ENCODE data around the gene BICD2. TPM values are rescaled to one million over a fixed set of nuclear protein-coding genes. Genes with fewer than 3 reads are reported as not detected.
A peak's percentile ranks its signal among the peaks of the same experiment; 100 is the strongest.

BICD2 gene
- total and polyA plus RNA-seq, 9 of the 15 experiments (the other 6 are each of a cell fraction or from before 2014, with no cell fraction given) = 3.6 to 23.4 (median 11.8) TPM

- TF ChIP-seq, protein P1, sequence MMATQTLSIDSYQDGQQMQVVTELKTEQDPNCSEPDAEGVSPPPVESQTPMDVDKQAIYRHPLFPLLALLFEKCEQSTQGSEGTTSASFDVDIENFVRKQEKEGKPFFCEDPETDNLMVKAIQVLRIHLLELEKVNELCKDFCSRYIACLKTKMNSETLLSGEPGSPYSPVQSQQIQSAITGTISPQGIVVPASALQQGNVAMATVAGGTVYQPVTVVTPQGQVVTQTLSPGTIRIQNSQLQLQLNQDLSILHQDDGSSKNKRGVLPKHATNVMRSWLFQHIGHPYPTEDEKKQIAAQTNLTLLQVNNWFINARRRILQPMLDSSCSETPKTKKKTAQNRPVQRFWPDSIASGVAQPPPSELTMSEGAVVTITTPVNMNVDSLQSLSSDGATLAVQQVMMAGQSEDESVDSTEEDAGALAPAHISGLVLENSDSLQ (IDR thresholded peaks at IDR 0.05) = peak; percentile 79
- no peak for TF ChIP-seq ZFP30 (CRISPR knock-in tag; IDR thresholded peaks at IDR 0.05; ENCODE audit: borderline replicate concordance)
- TF ChIP-seq POLR3A (IDR thresholded peaks at IDR 0.05; ENCODE audit: borderline replicate concordance, extremely low read depth, insufficient read depth, insufficient read length) = no peak
- TF ChIP-seq GTF2A2 (tag; IDR thresholded peaks at IDR 0.05) = peak; percentile 84; the same call in 1 of the 2 replicates
- peak; percentile 62 for TF ChIP-seq ZNF766 (CRISPR knock-in tag; conservative IDR thresholded peaks at IDR 0.05)
- TF ChIP-seq POLR2AphosphoS2 (IDR thresholded peaks at IDR 0.05; ENCODE audit: low read length) = 0 out of 2 replicates have a peak, but pooled peaks have one; percentile 26
- peak; percentile 92; the same call in 1 of the 2 replicates for TF ChIP-seq ETS1 (conservative IDR thresholded peaks at IDR 0.05; ENCODE audit: control insufficient read depth, low read depth, low read length)
- TF ChIP-seq HMGN3 (IDR thresholded peaks at IDR 0.05; ENCODE audit: borderline replicate concordance, extremely low read depth, insufficient read length, low read depth, low read length) = peak; percentile 73
- TF ChIP-seq, protein P2, sequence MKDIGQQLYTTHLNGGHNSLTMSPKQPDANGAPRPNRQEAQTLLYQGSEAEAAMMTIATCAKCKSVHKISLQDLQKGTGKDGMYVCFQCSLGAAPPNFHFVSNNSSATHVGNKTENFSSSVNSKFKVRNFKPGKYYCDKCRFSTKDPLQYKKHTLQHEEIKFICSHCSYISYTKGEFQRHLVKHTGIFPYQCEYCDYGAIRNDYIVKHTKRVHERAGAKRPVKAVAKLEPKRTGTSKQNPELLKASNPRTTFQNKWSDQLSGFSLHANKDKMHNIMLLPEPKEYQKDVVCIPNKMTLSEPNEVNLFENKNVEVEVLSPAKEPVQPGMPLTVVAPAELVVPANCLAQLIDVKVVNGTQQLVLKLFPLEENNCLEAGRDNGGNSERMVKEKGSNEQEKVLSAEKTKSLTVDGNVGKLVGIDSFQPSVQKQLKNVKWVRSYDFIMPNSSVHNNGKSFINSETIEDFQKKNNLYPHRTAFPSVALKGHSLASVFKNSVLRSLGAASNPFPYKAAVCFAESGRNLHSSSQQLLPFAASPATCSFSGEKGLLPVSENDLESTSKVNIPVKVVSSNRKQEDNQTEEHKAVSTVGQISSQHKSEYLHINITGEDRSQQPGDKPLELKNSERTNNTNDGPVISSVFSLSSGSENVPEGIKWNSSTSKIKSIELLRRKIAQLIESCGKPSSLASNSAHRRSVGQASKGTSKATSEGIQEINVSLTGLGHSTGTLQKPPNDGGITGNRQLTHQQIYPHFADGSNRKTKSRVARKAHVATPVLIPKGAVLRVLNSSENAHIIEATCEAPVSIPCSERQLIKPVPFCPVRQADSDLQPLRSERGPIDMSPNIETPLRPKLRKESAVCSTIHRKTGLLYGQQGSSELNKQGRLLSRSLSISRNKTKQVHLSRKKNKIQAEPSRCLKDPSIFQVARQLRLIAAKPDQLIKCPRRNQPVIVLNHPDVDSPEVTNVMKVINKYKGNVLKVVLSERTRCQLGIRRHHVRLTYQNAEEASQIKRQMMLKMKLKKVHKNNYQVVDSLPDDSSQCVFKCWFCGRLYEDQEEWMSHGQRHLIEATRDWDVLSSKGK (CRISPR knock-in tag; IDR thresholded peaks at IDR 0.05) = no peak
- peak; percentile 77 for TF ChIP-seq MYC (IDR thresholded peaks at IDR 0.05; ENCODE audit: low read depth, low read length)
- no peak for TF ChIP-seq MYC (CRISPR knock-in tag; IDR thresholded peaks at IDR 0.05; ENCODE audit: borderline replicate concordance, low read depth)
- 0 out of 2 replicates have a peak, but pooled peaks have one; percentile 9 for TF ChIP-seq ZBTB33 (CRISPR knock-in tag; IDR thresholded peaks at IDR 0.05)
- TF ChIP-seq ZNF76 (CRISPR knock-in tag; IDR thresholded peaks at IDR 0.05; ENCODE audit: borderline replicate concordance) = no peak; the same call in 1 of the 2 replicates
- TF ChIP-seq ASH1L (IDR thresholded peaks at IDR 0.05; ENCODE audit: borderline replicate concordance, low read depth, partially characterized antibody) = peak; percentile 60
- peak in 1 of 2 experiments; percentile 32; a peak in 1 of 4 replicates for TF ChIP-seq TBL1XR1 (IDR thresholded peaks at IDR 0.05; ENCODE audit: low read length in 2 of 2)
- 0 out of 2 replicates have a peak, but pooled peaks have one; percentile 25 for TF ChIP-seq NFIC (IDR thresholded peaks at IDR 0.05)
- peak; percentile 8; the same call in 1 of the 2 replicates for TF ChIP-seq E2F3 (CRISPR knock-in tag; IDR thresholded peaks at IDR 0.05)
- peak; percentile 89 for TF ChIP-seq ZBTB7A (IDR thresholded peaks at IDR 0.05; ENCODE audit: borderline replicate concordance, control insufficient read depth, low read depth, low read length)
Observed at GRCh38 chr9:92669890-92670708, 94.5 kb downstream of the BICD2 start, which contains the start of gene IPPK (continued).
